Stimulated activated naive CD8-positive, alpha-beta T cell treated with anti-CD3 and anti-CD28 coated beads, Interleukin-15, Interleukin-2, amounts not matched to agents 100 ng/mL and 50 ng/mL, for 24 hours (primary cell): ENCODE data around the gene RCOR2.
A peak's percentile ranks its signal among the peaks of the same experiment; 100 is the strongest.

ENCODE experiments used
- H3K27ac Mint-ChIP-seq: one replicate; pipeline ENCODE4 v1.8.0; 2021; ENCODE audit warnings: mild to moderate bottlenecking, mixed read lengths
- H3K27me3 Mint-ChIP-seq: one replicate; pipeline ENCODE4 v1.8.0; 2021; ENCODE audit warnings: mixed read lengths
- H3K36me3 Mint-ChIP-seq: one replicate; pipeline ENCODE4 v1.8.0; 2021; ENCODE audit warnings: low read depth, mixed read lengths
- H3K4me1 Mint-ChIP-seq: one replicate; pipeline ENCODE4 v1.8.0; 2021; ENCODE audit warnings: low read depth, mixed read lengths
- H3K4me3 Mint-ChIP-seq: one replicate; pipeline ENCODE4 v1.8.0; 2021; ENCODE audit warnings: mild to moderate bottlenecking, mixed read lengths
- H3K9me3 Mint-ChIP-seq: one replicate; pipeline ENCODE4 v1.8.0; 2021; ENCODE audit warnings: mixed read lengths

The RCOR2 gene

GRCh38 chr11:63917692-63918506, 935 bp upstream of the RCOR2 start:
- Mint-ChIP-seq H3K27ac (no peak overlapping the region), H3K27me3 (peaks cover 5% of the 10 kb centered on the region), H3K9me3 (no peaks in the 10 kb centered on the region)

DNA sequence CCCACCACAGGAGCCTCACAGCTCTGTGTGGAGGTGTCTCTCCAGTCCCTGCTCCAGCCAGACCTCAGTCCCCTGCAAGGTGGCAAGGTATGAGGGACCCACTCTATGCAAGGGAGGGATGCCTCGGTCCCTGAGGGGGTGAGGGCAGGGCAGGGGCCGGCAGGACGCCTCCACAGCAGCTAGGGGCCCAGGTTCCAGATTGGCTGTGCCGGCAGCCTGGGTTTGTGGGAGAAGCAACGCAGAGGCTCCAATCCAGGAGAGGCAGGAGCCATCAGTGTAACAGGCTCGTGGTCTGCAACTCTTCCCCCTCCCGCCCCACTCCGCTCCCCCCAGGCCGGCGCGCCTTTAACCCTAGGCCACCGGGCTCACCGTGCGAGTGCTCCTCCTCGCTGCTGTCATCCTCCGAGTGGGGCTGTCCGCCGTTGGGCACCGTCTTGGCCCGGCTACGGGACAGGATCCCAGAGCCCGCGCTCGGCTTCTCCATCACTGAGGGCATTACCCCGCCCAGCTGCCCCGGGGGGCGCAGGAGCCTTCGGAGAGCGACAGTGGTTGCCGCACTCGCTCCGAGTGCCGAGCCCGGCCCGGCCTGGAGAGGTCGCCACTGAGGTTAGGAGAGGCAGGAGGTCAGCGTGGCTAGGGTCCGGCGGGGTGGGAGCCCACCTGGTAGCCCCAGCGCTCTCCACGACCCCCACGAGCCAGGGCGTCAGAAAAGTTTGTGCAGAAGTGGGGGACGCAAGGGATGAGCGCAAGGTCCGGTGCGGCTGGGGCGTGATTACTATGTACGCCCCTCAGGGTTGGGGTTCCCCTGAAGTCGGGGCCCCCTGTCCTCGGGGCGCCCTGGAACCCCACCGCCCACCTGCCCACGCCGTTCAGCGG, 765 bp downstream of the RCOR2 start:
- no peaks in the 10 kb centered on the region for H3K9me3 Mint-ChIP-seq
- H3K4me3 Mint-ChIP-seq: peak overlapping the region; percentile 78
- no peaks in the 10 kb centered on the region for H3K27me3 Mint-ChIP-seq
- H3K27ac Mint-ChIP-seq: no peak overlapping the region
- peaks cover 12% of the 10 kb centered on the region for H3K4me1 Mint-ChIP-seq
- H3K36me3 Mint-ChIP-seq: no peaks in the 10 kb centered on the region

More at GRCh38 chr11:63917692-63918506, 935 bp upstream of the RCOR2 start:
- Mint-ChIP-seq H3K36me3 (no peaks in the 10 kb centered on the region), H3K4me3 (peak overlapping the region; percentile 48), H3K4me1 (peaks cover 12% of the 10 kb centered on the region)

DNA sequence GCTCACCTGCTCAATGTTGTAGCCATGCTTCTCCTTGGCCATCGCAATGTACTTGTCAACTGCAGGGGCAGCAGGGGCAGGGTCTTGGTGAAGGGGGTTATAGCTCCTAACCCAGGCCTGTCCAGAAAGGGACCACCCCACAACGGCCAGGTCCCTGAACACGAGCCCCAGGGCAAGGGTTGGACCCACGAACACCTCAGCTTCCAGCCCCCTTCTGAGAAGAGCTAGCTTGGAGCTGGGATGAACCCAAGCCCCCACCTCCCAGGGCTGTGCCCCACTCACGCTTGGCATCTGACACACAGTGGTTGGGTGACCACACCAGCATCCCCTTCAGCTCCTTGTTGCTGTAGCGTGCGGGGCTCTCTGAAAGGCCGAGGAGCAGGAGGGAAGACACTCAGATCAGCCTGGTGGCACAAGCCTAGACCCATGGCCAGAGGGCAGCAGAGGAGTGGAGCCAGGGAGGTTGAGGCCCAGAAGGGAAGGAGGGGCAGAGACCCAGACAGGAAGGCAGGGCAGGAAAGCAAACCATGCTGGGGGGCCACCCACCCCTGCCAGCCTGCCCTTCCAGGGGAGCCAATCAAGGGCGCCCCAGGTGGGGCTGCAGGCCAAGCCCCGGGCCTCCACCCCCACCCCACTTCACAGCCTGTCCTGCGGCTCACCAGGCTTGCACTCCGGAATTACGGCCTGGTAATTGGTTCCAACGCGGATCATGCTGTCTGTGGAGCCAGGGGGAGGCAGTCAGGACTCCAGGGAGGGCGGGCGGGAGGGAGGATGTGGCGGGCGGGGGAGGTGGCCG, 1.9 kb downstream of the RCOR2 start:
- Mint-ChIP-seq H3K27ac (no peak overlapping the region), H3K27me3 (no peaks in the 10 kb centered on the region), H3K4me1 (peaks cover 12% of the 10 kb centered on the region), H3K4me3 (no peak overlapping the region), H3K36me3 (no peaks in the 10 kb centered on the region), H3K9me3 (no peaks in the 10 kb centered on the region)

GRCh38 chr11:63913866-63914830, 2.8 kb downstream of the RCOR2 start:
- H3K27ac Mint-ChIP-seq: no peak overlapping the region
- no peaks in the 10 kb centered on the region for H3K9me3 Mint-ChIP-seq
- H3K4me1 Mint-ChIP-seq: peaks cover 12% of the 10 kb centered on the region
- no peaks in the 10 kb centered on the region for H3K27me3 Mint-ChIP-seq
- no peaks in the 10 kb centered on the region for H3K36me3 Mint-ChIP-seq
- no peak overlapping the region for H3K4me3 Mint-ChIP-seq

DNA sequence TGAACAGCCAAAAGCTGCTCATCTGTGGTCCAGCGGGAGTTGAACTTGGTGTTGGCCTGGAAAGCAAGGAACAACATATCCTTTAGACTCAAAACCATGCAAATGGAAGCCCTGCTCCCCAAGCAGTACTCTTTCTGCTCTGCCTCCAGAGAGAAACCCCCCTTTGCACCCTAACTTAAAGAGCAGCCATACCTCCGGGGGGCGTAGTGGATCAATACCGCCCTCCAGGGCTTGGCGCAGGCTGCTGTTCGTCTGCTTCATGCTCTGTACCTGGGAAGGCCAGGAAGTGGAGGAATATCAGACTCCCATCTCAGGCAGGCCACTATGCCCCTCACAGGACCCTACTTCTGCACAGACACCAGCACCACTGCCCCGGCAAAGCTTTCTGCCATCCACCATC, 4.3 kb downstream of the RCOR2 start:
- Mint-ChIP-seq H3K36me3 (no peaks in the 10 kb centered on the region), H3K27ac (no peak overlapping the region)

GRCh38 chr11:63911876-63912275, 5.1 kb downstream of the RCOR2 start:
- H3K9me3 Mint-ChIP-seq: no peaks in the 10 kb centered on the region
- H3K4me3 Mint-ChIP-seq: no peak overlapping the region
- H3K36me3 Mint-ChIP-seq: no peaks in the 10 kb centered on the region
- H3K4me1 Mint-ChIP-seq: peaks cover 3% of the 10 kb centered on the region
- no peak overlapping the region for H3K27ac Mint-ChIP-seq
- H3K27me3 Mint-ChIP-seq: no peaks in the 10 kb centered on the region

More for the DNA sequence above, 4.3 kb downstream of the RCOR2 start:
- no peak overlapping the region for H3K4me3 Mint-ChIP-seq
- H3K4me1 Mint-ChIP-seq: peaks cover 5% of the 10 kb centered on the region
- no peaks in the 10 kb centered on the region for H3K9me3 Mint-ChIP-seq
- H3K27me3 Mint-ChIP-seq: no peaks in the 10 kb centered on the region

- Mint-ChIP-seq H3K27ac (no peak overlapping the region), H3K27me3 (no peaks in the 10 kb centered on the region), H3K4me3 (no peak overlapping the region)
Observed at GRCh38 chr11:63911440-63911839, 5.5 kb downstream of the RCOR2 start.

DNA sequence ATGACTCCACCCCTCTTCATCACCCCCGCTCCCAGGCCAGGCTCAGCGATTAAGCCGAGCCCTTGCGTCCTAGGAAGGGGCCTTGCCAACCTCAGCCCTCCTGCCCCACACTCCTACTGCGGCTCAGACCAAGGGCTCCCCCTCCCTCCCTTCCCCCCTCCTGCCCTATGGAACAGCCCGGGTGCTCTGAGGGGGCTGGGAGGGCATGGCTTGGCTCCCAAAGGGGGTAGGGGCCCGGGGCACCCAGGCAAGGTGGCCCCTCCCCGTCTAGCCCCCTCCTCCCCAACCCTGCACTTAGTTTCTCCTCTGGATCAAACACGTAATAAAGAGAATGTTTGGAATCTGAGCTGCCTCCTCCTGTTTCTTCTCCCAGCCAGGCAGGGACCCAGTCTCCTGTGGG, 6.3 kb downstream of the RCOR2 start:
- no peaks in the 10 kb centered on the region for H3K9me3 Mint-ChIP-seq
- no peak overlapping the region for H3K27ac Mint-ChIP-seq
- no peak overlapping the region for H3K4me3 Mint-ChIP-seq
- H3K27me3 Mint-ChIP-seq: no peaks in the 10 kb centered on the region
- H3K4me1 Mint-ChIP-seq: no peaks in the 10 kb centered on the region
- H3K36me3 Mint-ChIP-seq: peaks cover 5% of the 10 kb centered on the region

More at GRCh38 chr11:63911440-63911839, 5.5 kb downstream of the RCOR2 start:
- H3K36me3 Mint-ChIP-seq: no peaks in the 10 kb centered on the region
- no peaks in the 10 kb centered on the region for H3K9me3 Mint-ChIP-seq
- H3K4me1 Mint-ChIP-seq: peaks cover 3% of the 10 kb centered on the region

- no peak overlapping the region for H3K4me3 Mint-ChIP-seq
Observed at GRCh38 chr11:63909591-63910506, 7.1 kb downstream of the RCOR2 start.

GRCh38 chr11:63908631-63909401, 8.1 kb downstream of the RCOR2 start:
- Mint-ChIP-seq H3K36me3 (peaks cover 20% of the 10 kb centered on the region), H3K4me1 (no peaks in the 10 kb centered on the region), H3K4me3 (no peak overlapping the region), H3K9me3 (no peaks in the 10 kb centered on the region), H3K27me3 (no peaks in the 10 kb centered on the region), H3K27ac (no peak overlapping the region)

More at GRCh38 chr11:63909591-63910506, 7.1 kb downstream of the RCOR2 start:
- H3K4me1 Mint-ChIP-seq: no peaks in the 10 kb centered on the region
- peaks cover 10% of the 10 kb centered on the region for H3K36me3 Mint-ChIP-seq
- H3K27me3 Mint-ChIP-seq: no peaks in the 10 kb centered on the region
- H3K9me3 Mint-ChIP-seq: no peaks in the 10 kb centered on the region
- no peak overlapping the region for H3K27ac Mint-ChIP-seq

GRCh38 chr11:63907808-63908530, 9.0 kb downstream of the RCOR2 start:
- Mint-ChIP-seq H3K9me3 (no peaks in the 10 kb centered on the region), H3K4me1 (no peaks in the 10 kb centered on the region), H3K27me3 (no peaks in the 10 kb centered on the region), H3K4me3 (no peak overlapping the region), H3K27ac (no peak overlapping the region), H3K36me3 (peaks cover 28% of the 10 kb centered on the region)

DNA sequence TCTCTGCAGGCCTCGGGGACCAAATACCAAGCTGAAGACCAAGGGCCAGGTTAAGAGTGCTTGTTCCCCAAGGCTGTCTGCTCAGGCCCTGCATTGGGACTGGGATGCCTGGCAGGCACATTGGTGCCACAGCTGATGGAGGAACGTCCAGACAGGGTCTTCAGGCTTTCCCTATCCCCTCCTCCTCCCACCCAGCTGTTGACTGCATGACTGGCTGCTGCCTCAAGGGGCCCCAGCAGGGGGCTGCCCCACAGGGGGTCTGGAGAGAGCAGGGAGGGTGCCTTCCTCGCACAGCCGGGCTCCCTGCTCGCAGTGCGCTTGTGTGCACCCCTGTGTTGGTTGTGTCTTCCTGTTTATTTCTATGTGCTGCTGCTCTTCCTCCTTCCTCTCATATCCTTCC, 9.9 kb downstream of the RCOR2 start:
- H3K27ac Mint-ChIP-seq: no peak overlapping the region
- no peaks in the 10 kb centered on the region for H3K9me3 Mint-ChIP-seq
- no peaks in the 10 kb centered on the region for H3K27me3 Mint-ChIP-seq
- no peak overlapping the region for H3K4me3 Mint-ChIP-seq
- H3K36me3 Mint-ChIP-seq: peaks cover 32% of the 10 kb centered on the region
- H3K4me1 Mint-ChIP-seq: no peaks in the 10 kb centered on the region
